CD14-positive monocyte (primary cell): ENCODE results near the gene TNNT3. TPM values are rescaled to one million over a fixed set of nuclear protein-coding genes. Genes with fewer than 3 reads are reported as not detected.

ENCODE experiments used
- DNase-seq, 3 donors: peaks; one replicate each; pipeline ENCODE4 v3.0.0-alpha.2; 2011 to 2022
- H2AFZ ChIP-seq: 2 replicates; pipeline ENCODE4 v1.6.0; 2012; ENCODE audit warnings: mild to moderate bottlenecking, low read depth, low read length, inconsistent platforms; ENCODE audit not compliant: insufficient read depth, poor library complexity, severe bottlenecking
- H3K27ac ChIP-seq, 2 donors: 1 replicate in 1 of 2; 2 replicates in 1 of 2; pipeline ENCODE4 v1.5.1; 2012 to 2013; ENCODE audit warnings: low read length in 2 of 2, control low read depth in 1 of 2, inconsistent platforms in 1 of 2, low read depth in 1 of 2, mild to moderate bottlenecking in 1 of 2
- H3K27me3 ChIP-seq, 2 donors: one replicate each; pipeline versions ENCODE4 v1.6.0 to v1.6.1; 2011 to 2013; ENCODE audit warnings: low read length in 2 of 2; ENCODE audit not compliant: control insufficient read depth in 2 of 2, insufficient read depth in 2 of 2
- H3K36me3 ChIP-seq, 2 donors: replicated peaks in 1 of 2; 1 replicate in 1 of 2; 2 replicates in 1 of 2; pipeline versions ENCODE4 v1.5.1 to v1.6.1; 2012 to 2013; ENCODE audit warnings: low read length in 2 of 2, control low read depth in 1 of 2, inconsistent platforms in 1 of 2, mild to moderate bottlenecking in 1 of 2; ENCODE audit not compliant: insufficient read depth in 2 of 2, control insufficient read depth in 1 of 2
- H3K4me1 ChIP-seq, 2 donors: 1 replicate in 1 of 2; 2 replicates in 1 of 2; pipeline versions ENCODE4 v1.5.1 to v1.6.1; 2012 to 2013; ENCODE audit warnings: low read length in 2 of 2, control low read depth in 1 of 2, inconsistent platforms in 1 of 2, mild to moderate bottlenecking in 1 of 2, moderate library complexity in 1 of 2; ENCODE audit not compliant: insufficient read depth in 2 of 2, control insufficient read depth in 1 of 2
- H3K4me2 ChIP-seq: replicated peaks from 2 replicates; pipeline ENCODE3; 2012; ENCODE audit warnings: low read length, moderate library complexity, mild to moderate bottlenecking; ENCODE audit not compliant: poor library complexity, severe bottlenecking; ENCODE audit errors: extremely low read depth
- H3K4me3 ChIP-seq, 3 experiments: fragments of 200-600 bp in 1 of 3; sonication (generic) in 1 of 3; replicated peaks in 1 of 3; 1 replicate in 2 of 3; 2 replicates in 1 of 3; pipeline ENCODE4 v1.5.1; 2011 to 2013; ENCODE audit warnings: low read length in 3 of 3, mild to moderate bottlenecking in 3 of 3, control low read depth in 2 of 3, low read depth in 2 of 3, inconsistent platforms in 1 of 3, moderate library complexity in 1 of 3
- H3K79me2 ChIP-seq: 2 replicates; pipeline ENCODE4 v1.6.0; 2012; ENCODE audit warnings: mild to moderate bottlenecking, control low read depth, inconsistent platforms, low read length, moderate library complexity; ENCODE audit not compliant: insufficient read depth
- H3K9ac ChIP-seq: 2 replicates; pipeline ENCODE4 v1.6.0; 2017; ENCODE audit warnings: low read length, mild to moderate bottlenecking; ENCODE audit not compliant: insufficient read depth, poor library complexity, severe bottlenecking
- H3K9me3 ChIP-seq, 2 donors: replicated peaks in 1 of 2; 1 replicate in 1 of 2; 2 replicates in 1 of 2; pipeline versions ENCODE4 v1.5.1 to v1.6.1; 2012 to 2013; ENCODE audit warnings: low read length in 2 of 2, control low read depth in 1 of 2; ENCODE audit not compliant: control insufficient read depth in 1 of 2, insufficient read depth in 1 of 2
- H4K20me1 ChIP-seq: 2 replicates; pipeline ENCODE4 v1.6.0; 2012; ENCODE audit warnings: mild to moderate bottlenecking, low read length, control low read depth, moderate library complexity; ENCODE audit not compliant: insufficient read depth
- H3K27ac Mint-ChIP-seq, 7 donors: one replicate each; pipeline ENCODE4 v1.8.0; 2020; ENCODE audit warnings: mild to moderate bottlenecking in 7 of 7, mixed read lengths in 7 of 7, moderate library complexity in 6 of 7, inconsistent platforms in 2 of 7
- H3K27me3 Mint-ChIP-seq, 3 donors: one replicate each; pipeline ENCODE4 v1.8.0; 2021 to 2022; ENCODE audit warnings: low read depth in 3 of 3, mild to moderate bottlenecking in 3 of 3, mixed read lengths in 3 of 3, moderate library complexity in 3 of 3, inconsistent platforms in 1 of 3
- H3K36me3 Mint-ChIP-seq, 2 donors: one replicate each; pipeline ENCODE4 v1.8.0; 2020; ENCODE audit warnings: mixed read lengths in 2 of 2, inconsistent platforms in 1 of 2, mild to moderate bottlenecking in 1 of 2
- H3K4me1 Mint-ChIP-seq: one replicate; pipeline ENCODE4 v1.8.0; 2020; ENCODE audit warnings: mild to moderate bottlenecking, mixed read lengths
- H3K4me3 Mint-ChIP-seq, 2 donors: one replicate each; pipeline ENCODE4 v1.8.0; 2020; ENCODE audit warnings: mild to moderate bottlenecking in 2 of 2, mixed read lengths in 2 of 2, moderate library complexity in 1 of 2
- H3K9me3 Mint-ChIP-seq, 7 donors: one replicate each; pipeline ENCODE4 v1.8.0; 2020 to 2022; ENCODE audit warnings: mixed read lengths in 7 of 7, mild to moderate bottlenecking in 6 of 7, moderate library complexity in 6 of 7, inconsistent platforms in 2 of 7
- CTCF ChIP-seq: fragments of 200-600 bp; IDR thresholded peaks from one replicate; pipeline ENCODE4 v1.8.0; 2022; ENCODE audit warnings: antibody characterized with exemption, mild to moderate bottlenecking
- WGBS: methylation state at CpG from one replicate; pipeline ENCODE4 v1.1.5; 2013; ENCODE audit warnings: missing lambda C conversion rate; ENCODE audit not compliant: insufficient coverage; 5-methylcytosine and 5-hydroxymethylcytosine counted together
- intact Hi-C, 2 donors: fragments of 100-400 bp; cut with micrococcal nuclease; formaldehyde crosslinking; loops; one replicate each; pipeline versions ENCODE4 v1.15.0 to v1.15.1; 2023
- polyA plus RNA-seq, 3 donors: library from polyadenylated mRNA; depleted of rRNA in 1 of 3; unstranded in 2 of 3; stranded (reverse) in 1 of 3; fragments of 300-500 nt in 2 of 3; fragments of >200 nt in 1 of 3; fragmentation: Illumina TruSeq in 2 of 3; gene quantifications; 1 replicate in 2 of 3; 2 replicates in 1 of 3; pipeline ENCODE4 v1.2.3, GENCODE V29; 2012 to 2021

Gene TNNT3
- polyA plus RNA-seq, 3 donors = 1.4 TPM; not detected in 2

GRCh38 chr11:1888811-1889210 is 30.7 kb upstream of the TNNT3 start:
- H3K4me1 Mint-ChIP-seq = peaks cover 19% of the 10 kb centered on the region
- no peak overlapping the region for H3K4me2 ChIP-seq
- no peak overlapping the region for H2AFZ ChIP-seq
- no peak for TF ChIP-seq CTCF
- H3K9me3 ChIP-seq = no peaks in the 10 kb centered on the region
- intact Hi-C loops = loop anchor here (2.0 to 10.0 kb wide), 3 partner anchors 16 to 266 kb away; partner anchors contain the start of gene KRTAP5-6 (in 1 of the 2)
- H3K9ac ChIP-seq = no peak overlapping the region
- peaks cover 0 to 26% of the 10 kb centered on the region in 2 donors for H3K27me3 ChIP-seq
- peak overlapping the region in 1 of 7 donors; percentile 21 for H3K27ac Mint-ChIP-seq
- peaks cover 2 to 23% (median 7%) of the 10 kb centered on the region in 7 donors for H3K9me3 Mint-ChIP-seq
- no peaks in the 10 kb centered on the region for H3K79me2 ChIP-seq
- H3K4me3 Mint-ChIP-seq = peak overlapping the region in 1 of 2 donors; percentile 82
- peaks cover 18 to 52% (median 24%) of the 10 kb centered on the region in 3 donors for H3K27me3 Mint-ChIP-seq
- H4K20me1 ChIP-seq = peaks cover 100% of the 10 kb centered on the region
- H3K4me1 ChIP-seq = peaks cover 36 to 44% of the 10 kb centered on the region in 2 donors
- no peak for DNase-seq
- peak overlapping the region in 1 of 3 experiments; percentile 20 for H3K4me3 ChIP-seq
- H3K27ac ChIP-seq = no peak overlapping the region
- peaks cover 3% of the 10 kb centered on the region in 2 donors for H3K36me3 Mint-ChIP-seq
- peaks cover 59% of the 10 kb centered on the region in 2 donors for H3K36me3 ChIP-seq
- WGBS = 20% methylated on average over 6 of the region's 6 CpGs

GRCh38 chr11:1889224-1889930 is 30.1 kb upstream of the TNNT3 start:
- Mint-ChIP-seq H3K4me3 (peak overlapping the region in 1 of 2 donors; percentile 82), H3K27ac (no peak overlapping the region), H3K4me1 (peaks cover 19% of the 10 kb centered on the region), H3K9me3 (peaks cover 0 to 23% (median 7%) of the 10 kb centered on the region in 7 donors), H3K27me3 (peaks cover 18 to 52% (median 24%) of the 10 kb centered on the region in 3 donors), H3K36me3 (peaks cover 3% of the 10 kb centered on the region in 2 donors)
- Histone ChIP-seq H3K9ac (no peak overlapping the region), H3K4me2 (no peak overlapping the region), H4K20me1 (peaks cover 96% of the 10 kb centered on the region), H3K9me3 (no peaks in the 10 kb centered on the region), H3K4me3 (peak overlapping the region in 1 of 3 experiments; percentile 20), H3K27me3 (peaks cover 0 to 26% of the 10 kb centered on the region in 2 donors), H2AFZ (no peak overlapping the region), H3K79me2 (no peaks in the 10 kb centered on the region), H3K27ac (no peak overlapping the region), H3K4me1 (peaks cover 36 to 44% of the 10 kb centered on the region in 2 donors), H3K36me3 (peaks cover 53% of the 10 kb centered on the region in 2 donors)
- no peak for TF ChIP-seq CTCF
- WGBS = 8% methylated on average over 31 of the region's 34 CpGs
- intact Hi-C loops = loop anchor here (2.0 to 10.0 kb wide), 3 partner anchors 17 to 265 kb away; partner anchors contain the start of gene KRTAP5-6 (in 1 of the 2)
- DNase-seq = no peak
